ENCODE data around the gene NINL.

The NINL gene

DNA sequence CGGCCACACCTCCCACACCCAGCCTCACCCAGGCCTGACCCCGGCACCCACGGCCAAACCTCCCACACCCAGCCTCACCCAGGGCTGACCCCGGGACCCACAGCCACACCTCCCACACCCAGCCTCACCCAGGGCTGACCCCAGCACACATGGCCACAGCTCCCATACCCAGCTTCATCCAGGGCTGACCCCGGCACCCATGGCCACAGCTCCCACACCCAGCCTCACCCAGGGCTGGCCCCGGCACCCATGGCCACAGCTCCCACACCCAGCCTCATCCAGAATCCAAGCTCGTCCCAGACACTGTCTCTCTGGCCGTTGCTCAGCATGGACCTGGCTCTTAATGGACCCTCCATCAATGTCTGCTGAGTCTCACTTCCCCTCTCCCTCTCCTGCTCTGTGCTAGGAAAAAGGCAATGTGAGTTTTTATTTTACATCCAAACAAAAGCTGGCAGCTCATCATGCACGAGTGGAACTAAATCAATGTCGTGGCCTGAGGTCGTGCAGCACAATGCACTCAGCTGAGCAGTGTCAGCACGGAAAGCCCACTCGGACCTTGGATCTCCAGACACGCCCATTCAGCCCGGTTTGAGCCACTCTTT is 36.1 kb downstream of the NINL start:
- TF ChIP-seq RAD21 (IDR thresholded peaks at IDR 0.05; ENCODE audit: low read depth) (no peak), FOXM1 (IDR thresholded peaks at IDR 0.05; ENCODE audit: borderline replicate concordance, low read depth) (no peak), TAF1 (IDR thresholded peaks at IDR 0.05; ENCODE audit: low read depth) (no peak), CEBPB (IDR thresholded peaks at IDR 0.05) (no peak), EP300 (IDR thresholded peaks at IDR 0.05; ENCODE audit: borderline replicate concordance) (no peak), ZBTB7A (IDR thresholded peaks at IDR 0.05; ENCODE audit: low read depth) (no peak), YY1 (IDR thresholded peaks at IDR 0.05; ENCODE audit: low read depth) (no peak), TCF12 (IDR thresholded peaks at IDR 0.05; ENCODE audit: low read depth) (no peak), CREB1 (IDR thresholded peaks at IDR 0.05; ENCODE audit: low read depth) (no peak), TEAD4 (IDR thresholded peaks at IDR 0.05) (no peak), NFIC (IDR thresholded peaks at IDR 0.05) (no peak), EGR1 (IDR thresholded peaks at IDR 0.05) (no peak)
- TF ChIP-seq, protein P1, sequence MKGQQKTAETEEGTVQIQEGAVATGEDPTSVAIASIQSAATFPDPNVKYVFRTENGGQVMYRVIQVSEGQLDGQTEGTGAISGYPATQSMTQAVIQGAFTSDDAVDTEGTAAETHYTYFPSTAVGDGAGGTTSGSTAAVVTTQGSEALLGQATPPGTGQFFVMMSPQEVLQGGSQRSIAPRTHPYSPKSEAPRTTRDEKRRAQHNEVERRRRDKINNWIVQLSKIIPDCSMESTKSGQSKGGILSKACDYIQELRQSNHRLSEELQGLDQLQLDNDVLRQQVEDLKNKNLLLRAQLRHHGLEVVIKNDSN (IDR thresholded peaks at IDR 0.05): no peak
- TF ChIP-seq, protein P2, sequence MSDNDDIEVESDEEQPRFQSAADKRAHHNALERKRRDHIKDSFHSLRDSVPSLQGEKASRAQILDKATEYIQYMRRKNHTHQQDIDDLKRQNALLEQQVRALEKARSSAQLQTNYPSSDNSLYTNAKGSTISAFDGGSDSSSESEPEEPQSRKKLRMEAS (IDR thresholded peaks at IDR 0.05): no peak
- TF ChIP-seq, protein P3, sequence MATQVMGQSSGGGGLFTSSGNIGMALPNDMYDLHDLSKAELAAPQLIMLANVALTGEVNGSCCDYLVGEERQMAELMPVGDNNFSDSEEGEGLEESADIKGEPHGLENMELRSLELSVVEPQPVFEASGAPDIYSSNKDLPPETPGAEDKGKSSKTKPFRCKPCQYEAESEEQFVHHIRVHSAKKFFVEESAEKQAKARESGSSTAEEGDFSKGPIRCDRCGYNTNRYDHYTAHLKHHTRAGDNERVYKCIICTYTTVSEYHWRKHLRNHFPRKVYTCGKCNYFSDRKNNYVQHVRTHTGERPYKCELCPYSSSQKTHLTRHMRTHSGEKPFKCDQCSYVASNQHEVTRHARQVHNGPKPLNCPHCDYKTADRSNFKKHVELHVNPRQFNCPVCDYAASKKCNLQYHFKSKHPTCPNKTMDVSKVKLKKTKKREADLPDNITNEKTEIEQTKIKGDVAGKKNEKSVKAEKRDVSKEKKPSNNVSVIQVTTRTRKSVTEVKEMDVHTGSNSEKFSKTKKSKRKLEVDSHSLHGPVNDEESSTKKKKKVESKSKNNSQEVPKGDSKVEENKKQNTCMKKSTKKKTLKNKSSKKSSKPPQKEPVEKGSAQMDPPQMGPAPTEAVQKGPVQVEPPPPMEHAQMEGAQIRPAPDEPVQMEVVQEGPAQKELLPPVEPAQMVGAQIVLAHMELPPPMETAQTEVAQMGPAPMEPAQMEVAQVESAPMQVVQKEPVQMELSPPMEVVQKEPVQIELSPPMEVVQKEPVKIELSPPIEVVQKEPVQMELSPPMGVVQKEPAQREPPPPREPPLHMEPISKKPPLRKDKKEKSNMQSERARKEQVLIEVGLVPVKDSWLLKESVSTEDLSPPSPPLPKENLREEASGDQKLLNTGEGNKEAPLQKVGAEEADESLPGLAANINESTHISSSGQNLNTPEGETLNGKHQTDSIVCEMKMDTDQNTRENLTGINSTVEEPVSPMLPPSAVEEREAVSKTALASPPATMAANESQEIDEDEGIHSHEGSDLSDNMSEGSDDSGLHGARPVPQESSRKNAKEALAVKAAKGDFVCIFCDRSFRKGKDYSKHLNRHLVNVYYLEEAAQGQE (IDR thresholded peaks at IDR 0.05; ENCODE audit: low read depth): no peak

DNA sequence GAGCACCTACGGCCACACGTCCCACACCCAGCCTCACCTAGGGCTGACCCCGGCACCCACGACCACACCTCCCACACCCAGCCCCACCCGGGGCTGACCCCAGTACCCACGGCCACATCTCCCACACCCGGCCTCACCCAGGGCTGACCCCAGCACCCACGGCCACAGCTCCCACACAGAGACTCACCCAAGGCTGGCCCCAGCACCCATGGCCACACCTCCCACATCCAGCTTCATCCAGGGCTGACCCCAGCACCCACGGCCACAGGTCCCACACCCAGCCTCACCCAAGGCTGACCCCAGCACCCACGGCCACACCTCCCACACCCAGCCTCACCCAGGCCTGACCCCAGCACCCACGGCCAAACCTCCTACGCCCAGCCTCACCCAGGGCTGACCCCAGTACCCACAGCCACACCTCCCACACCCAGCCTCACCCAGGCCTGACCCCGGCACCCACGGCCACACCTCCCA is 36.7 kb downstream of the NINL start:
- no peak for TF ChIP-seq RAD21 (IDR thresholded peaks at IDR 0.05; ENCODE audit: low read depth)
- no peak for TF ChIP-seq CEBPB (IDR thresholded peaks at IDR 0.05)
- no peak for TF ChIP-seq EP300 (IDR thresholded peaks at IDR 0.05; ENCODE audit: borderline replicate concordance)
- no peak for TF ChIP-seq ZBTB7A (IDR thresholded peaks at IDR 0.05; ENCODE audit: low read depth)
- TF ChIP-seq YY1 (IDR thresholded peaks at IDR 0.05; ENCODE audit: low read depth): no peak
- no peak for TF ChIP-seq TCF12 (IDR thresholded peaks at IDR 0.05; ENCODE audit: low read depth)
- TF ChIP-seq, protein P3 (IDR thresholded peaks at IDR 0.05; ENCODE audit: low read depth): no peak
- TF ChIP-seq TAF1 (IDR thresholded peaks at IDR 0.05; ENCODE audit: low read depth): no peak
- TF ChIP-seq, protein P1 (IDR thresholded peaks at IDR 0.05): no peak
- TF ChIP-seq, protein P2 (IDR thresholded peaks at IDR 0.05): no peak
- no peak for TF ChIP-seq FOXM1 (IDR thresholded peaks at IDR 0.05; ENCODE audit: borderline replicate concordance, low read depth)
- no peak for TF ChIP-seq CREB1 (IDR thresholded peaks at IDR 0.05; ENCODE audit: low read depth)
- no peak for TF ChIP-seq EGR1 (IDR thresholded peaks at IDR 0.05)
- no peak for TF ChIP-seq NFIC (IDR thresholded peaks at IDR 0.05)
- no peak for TF ChIP-seq TEAD4 (IDR thresholded peaks at IDR 0.05)

DNA sequence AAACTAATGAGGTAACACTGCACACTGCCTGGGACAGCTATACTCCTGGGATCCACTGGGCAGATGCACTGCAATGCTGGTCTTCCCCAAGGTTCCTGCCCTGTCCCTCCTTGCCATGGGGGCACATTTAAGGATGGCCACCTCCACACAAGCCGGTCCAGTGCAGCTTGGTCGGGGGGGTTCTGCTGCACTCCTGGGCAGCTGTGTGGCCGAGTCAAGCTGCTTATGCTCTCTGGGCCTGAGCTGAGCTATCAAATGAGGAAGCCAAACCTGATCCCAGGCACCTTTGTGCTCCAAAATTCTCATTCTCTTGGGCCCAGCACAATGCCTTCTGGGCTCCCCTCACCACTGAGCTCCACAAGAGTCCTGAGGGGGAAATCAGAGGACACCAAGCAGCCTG is 37.3 kb downstream of the NINL start:
- TF ChIP-seq RAD21 (IDR thresholded peaks at IDR 0.05; ENCODE audit: low read depth) (no peak), NFIC (IDR thresholded peaks at IDR 0.05) (no peak), ZBTB7A (IDR thresholded peaks at IDR 0.05; ENCODE audit: low read depth) (no peak), TEAD4 (IDR thresholded peaks at IDR 0.05) (no peak), YY1 (IDR thresholded peaks at IDR 0.05; ENCODE audit: low read depth) (no peak), FOXM1 (IDR thresholded peaks at IDR 0.05; ENCODE audit: borderline replicate concordance, low read depth) (no peak), CEBPB (IDR thresholded peaks at IDR 0.05) (no peak), EP300 (IDR thresholded peaks at IDR 0.05; ENCODE audit: borderline replicate concordance) (no peak), EGR1 (IDR thresholded peaks at IDR 0.05) (no peak), CREB1 (IDR thresholded peaks at IDR 0.05; ENCODE audit: low read depth) (no peak), TAF1 (IDR thresholded peaks at IDR 0.05; ENCODE audit: low read depth) (no peak), TCF12 (IDR thresholded peaks at IDR 0.05; ENCODE audit: low read depth) (no peak)
- TF ChIP-seq, protein P3 (IDR thresholded peaks at IDR 0.05; ENCODE audit: low read depth): no peak
- TF ChIP-seq, protein P1 (IDR thresholded peaks at IDR 0.05): no peak
- TF ChIP-seq, protein P2 (IDR thresholded peaks at IDR 0.05): no peak

Measured in Ishikawa (cell line).